ENCODE data around the gene MAP3K6. TPM values are rescaled to one million over a fixed set of nuclear protein-coding genes. Genes with fewer than 3 reads are reported as not detected.

Gene MAP3K6
- total RNA-seq (2022) (13.2 and 13.5 TPM in 2 replicates), Bru-seq, nascent RNA (percentile 38 among the genes with signal in this experiment), BruChase-seq, experiment 1, labeled RNA remaining after a 6-hour chase (percentile 52 among the genes with signal in this experiment), BruChase-seq, experiment 2, labeled RNA remaining after a 2-hour chase (percentile 46 among the genes with signal in this experiment)
- long read RNA-seq, full-length matches to known transcripts, result 11 of 20 reads
- long read RNA-seq, partial matches to known transcripts, result 4 of 20 reads
- long read RNA-seq, other reads (novel, unspliced or antisense), result 5 of 20 reads

- intact Hi-C loops (cut with micrococcal nuclease), result loop anchor here (1.0 to 2.0 kb wide), 2 partner anchors 22 to 23 kb away; no protein-coding TSS in a partner anchor
- Mint-ChIP-seq H3K9me3 (ENCODE audit: unreplicated experiment) (no peaks in the 10 kb centered on the region), H3K4me3 (ENCODE audit: unreplicated experiment) (peak within 1 kb of the TSS; percentile 85), H3K27ac (ENCODE audit: low read depth, unreplicated experiment) (peak within 1 kb of the TSS; percentile 96), H3K4me1 (ENCODE audit: insufficient read depth, unreplicated experiment) (peaks cover 12% of the 10 kb centered on the region), H3K27me3 (ENCODE audit: insufficient read depth, unreplicated experiment) (no peaks in the 10 kb centered on the region), H3K36me3 (ENCODE audit: insufficient read depth, unreplicated experiment) (peaks cover 15% of the 10 kb centered on the region)
- CTCF ChIA-PET, result interaction anchor here (0.7 to 4.8 kb wide), 20 partner anchors 9 to 480 kb away, joined by 3 to 31 read pairs (median 5); partner anchors contain the start of genes CD164L2 and GPR3
- peak; percentile 4 for TF ChIP-seq CTCF (IDR thresholded peaks at IDR 0.05; ENCODE audit: unreplicated experiment)
- BruUV-seq (replicated peaks), result no TSS peak
- DNase-seq (ENCODE audit: unreplicated experiment), result peak; percentile 92
- POLR2A ChIA-PET, result interaction anchor here (0.5 to 4.1 kb wide), 24 partner anchors 12 to 406 kb away, joined by 3 to 78 read pairs (median 4); partner anchors contain the start of genes CD164L2, FAM76A, IFI6 and STX12
These were observed at the start of gene MAP3K6 for GRCh38 chr1:27366411-27367159. Gene MAP3K6 (minus strand): TSS chr1:27366961. CDS start chr1:27366597, 364 bp downstream.

GRCh38 chr1:27414091-27414490 lies 47.3 kb upstream of the MAP3K6 start:
- intact Hi-C loops (cut with micrococcal nuclease), result no loop called here
- H3K27ac Mint-ChIP-seq (ENCODE audit: low read depth, unreplicated experiment), result no peak overlapping the region
- BruUV-seq (replicated peaks), result no TSS peak
- ChIA-PET CTCF (interaction anchor here (0.6 to 3.3 kb wide), 8 partner anchors 9 to 255 kb away, joined by 3 to 30 read pairs (median 4); no protein-coding TSS in a partner anchor), POLR2A (interaction anchor here (0.6 to 1.0 kb wide), 2 partner anchors 150 to 395 kb away, joined by 3 read pairs; no protein-coding TSS in a partner anchor)
- no peak overlapping the region for H3K4me3 Mint-ChIP-seq (ENCODE audit: unreplicated experiment)
- peaks cover 12% of the 10 kb centered on the region for H3K4me1 Mint-ChIP-seq (ENCODE audit: insufficient read depth, unreplicated experiment)
- no peak for DNase-seq (ENCODE audit: unreplicated experiment)
- no peaks in the 10 kb centered on the region for H3K27me3 Mint-ChIP-seq (ENCODE audit: insufficient read depth, unreplicated experiment)
- H3K9me3 Mint-ChIP-seq (ENCODE audit: unreplicated experiment), result no peaks in the 10 kb centered on the region
- TF ChIP-seq CTCF (IDR thresholded peaks at IDR 0.05; ENCODE audit: unreplicated experiment), result no peak
- peaks cover 90% of the 10 kb centered on the region for H3K36me3 Mint-ChIP-seq (ENCODE audit: insufficient read depth, unreplicated experiment)

GRCh38 chr1:27413004-27413403 lies 46.2 kb upstream of the MAP3K6 start:
- intact Hi-C loops (cut with micrococcal nuclease), result no loop called here
- CTCF ChIA-PET, result interaction anchor here (0.8 to 2.1 kb wide), 5 partner anchors 12 to 367 kb away, joined by 3 to 12 read pairs (median 4); no protein-coding TSS in a partner anchor

More at GRCh38 chr1:27413004-27413403, 46.2 kb upstream of the MAP3K6 start:
- Mint-ChIP-seq H3K9me3 (ENCODE audit: unreplicated experiment) (no peaks in the 10 kb centered on the region), H3K4me3 (ENCODE audit: unreplicated experiment) (no peak overlapping the region), H3K27ac (ENCODE audit: low read depth, unreplicated experiment) (no peak overlapping the region), H3K27me3 (ENCODE audit: insufficient read depth, unreplicated experiment) (no peaks in the 10 kb centered on the region), H3K4me1 (ENCODE audit: insufficient read depth, unreplicated experiment) (peaks cover 7% of the 10 kb centered on the region), H3K36me3 (ENCODE audit: insufficient read depth, unreplicated experiment) (peaks cover 90% of the 10 kb centered on the region)
- BruUV-seq (replicated peaks), result no TSS peak
- POLR2A ChIA-PET, result interaction anchor here (0.6 to 1.6 kb wide), 4 partner anchors 16 to 394 kb away, joined by 3 to 4 read pairs (median 4); no protein-coding TSS in a partner anchor
- TF ChIP-seq CTCF (IDR thresholded peaks at IDR 0.05; ENCODE audit: unreplicated experiment), result no peak
- DNase-seq (ENCODE audit: unreplicated experiment), result no peak

Data from MCF 10A (cell line).